Stimulated activated naive CD8-positive, alpha-beta T cell treated with anti-CD3 and anti-CD28 coated beads, Interleukin-15, Interleukin-2, amounts not matched to agents 100 U/mL and 50 U/mL, for 24 hours (primary cell): ENCODE results near the gene AGTRAP.

Experiments
- ATAC-seq: fragments of 150-1000 bp; cut with Tn5 transposase; one replicate; pipeline ENCODE4 v1.10.0; 2021
- DNase-seq: peaks from one replicate; pipeline ENCODE4 v3.0.0; 2021

The AGTRAP gene

GRCh38 chr1:11800391-11800755 lies 64.4 kb downstream of the AGTRAP start:
- ATAC-seq (no peak), DNase-seq (no peak)
